ENCODE results near the gene RAPGEF4.
"Not testable (repeated sequence)": the region's sequence is repeated elsewhere in the genome, so short reads cannot be mapped to it uniquely, and the experiment has no call there.

RAPGEF4 gene

GRCh38 chr2:173010233-173010632 lies 274.6 kb downstream of the RAPGEF4 start:
- no peak for DNase-seq

DNA sequence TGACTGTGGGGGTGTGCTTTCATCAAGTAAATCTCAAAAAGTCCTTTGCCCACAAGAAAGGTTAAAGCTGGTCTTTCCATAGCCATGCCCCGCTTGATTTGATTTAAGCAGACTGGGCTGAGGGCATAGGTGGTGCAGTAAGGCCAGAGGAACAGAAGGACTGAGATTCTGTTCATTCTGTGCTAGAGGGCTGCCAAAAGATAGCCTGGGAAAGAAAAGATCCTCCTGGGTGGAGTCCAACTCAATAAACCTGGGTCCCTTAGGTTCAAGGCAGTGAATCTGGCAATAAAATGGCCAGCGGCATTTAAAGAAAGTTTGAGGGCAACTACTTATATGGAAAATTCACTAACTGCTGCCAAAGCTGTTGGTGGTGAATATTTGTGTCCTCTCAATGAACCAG lies 280.8 kb downstream of the RAPGEF4 start:
- DNase-seq = no peak

- no peak for DNase-seq
Observed at GRCh38 chr2:173017646-173018420, 282.2 kb downstream of the RAPGEF4 start.

GRCh38 chr2:173019755-173020154 lies 284.1 kb downstream of the RAPGEF4 start:
- no peak for DNase-seq

- DNase-seq = peak; percentile 33 to 57
Observed at GRCh38 chr2:173021939-173022371, 286.3 kb downstream of the RAPGEF4 start.

- DNase-seq = no peak
Observed at GRCh38 chr2:173023718-173024117, 288.1 kb downstream of the RAPGEF4 start.

GRCh38 chr2:173026479-173026878 lies 290.8 kb downstream of the RAPGEF4 start:
- DNase-seq = no peak

DNA sequence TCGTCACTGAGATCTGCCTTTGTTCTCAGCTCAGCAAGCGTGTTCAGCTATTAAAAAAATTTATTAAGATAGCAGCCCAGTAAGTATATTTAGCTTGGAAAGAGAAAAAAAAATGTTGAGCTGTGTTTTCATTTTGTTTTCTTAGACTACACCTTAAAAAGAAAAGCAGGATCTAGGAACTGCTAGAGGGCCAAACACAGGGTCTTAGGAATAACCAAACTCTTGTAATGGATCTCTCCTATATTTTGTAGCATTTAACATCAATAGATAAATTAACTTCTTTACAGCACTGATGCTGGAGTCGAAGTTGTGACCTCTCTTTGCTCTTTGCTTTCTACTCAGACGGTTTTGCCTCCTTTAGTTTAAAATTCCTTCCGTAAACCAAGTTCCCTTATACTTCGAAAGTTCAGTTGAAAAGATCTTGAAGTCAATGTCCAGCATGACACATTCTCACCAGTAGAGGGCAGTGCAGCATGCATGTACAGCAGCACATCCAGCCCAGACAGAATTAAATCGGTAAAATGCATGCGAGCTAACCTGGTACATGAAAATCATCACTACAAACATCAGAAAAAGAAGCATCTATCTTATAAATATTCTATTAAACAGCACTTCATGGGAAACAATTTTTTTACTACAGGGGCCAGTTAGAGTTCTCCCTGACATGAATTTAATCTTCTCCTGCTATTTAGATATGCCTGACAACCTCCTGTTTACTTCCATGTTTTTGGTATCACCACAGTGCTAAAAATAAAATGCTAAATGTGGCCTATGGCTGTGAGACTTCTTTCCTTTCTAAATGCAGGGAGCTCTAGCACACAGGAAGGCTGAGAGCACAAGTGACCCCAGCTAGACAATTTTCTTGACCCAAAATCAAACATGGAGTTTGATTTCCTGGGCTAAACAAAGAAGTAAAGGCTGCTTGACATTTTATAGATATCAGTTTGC lies 291.8 kb downstream of the RAPGEF4 start:
- DNase-seq = peak; percentile 96 to 97

GRCh38 chr2:173028141-173028540 lies 292.5 kb downstream of the RAPGEF4 start:
- no peak for DNase-seq

- DNase-seq = no peak
Observed at GRCh38 chr2:173028671-173029070, 293.0 kb downstream of the RAPGEF4 start.

DNA sequence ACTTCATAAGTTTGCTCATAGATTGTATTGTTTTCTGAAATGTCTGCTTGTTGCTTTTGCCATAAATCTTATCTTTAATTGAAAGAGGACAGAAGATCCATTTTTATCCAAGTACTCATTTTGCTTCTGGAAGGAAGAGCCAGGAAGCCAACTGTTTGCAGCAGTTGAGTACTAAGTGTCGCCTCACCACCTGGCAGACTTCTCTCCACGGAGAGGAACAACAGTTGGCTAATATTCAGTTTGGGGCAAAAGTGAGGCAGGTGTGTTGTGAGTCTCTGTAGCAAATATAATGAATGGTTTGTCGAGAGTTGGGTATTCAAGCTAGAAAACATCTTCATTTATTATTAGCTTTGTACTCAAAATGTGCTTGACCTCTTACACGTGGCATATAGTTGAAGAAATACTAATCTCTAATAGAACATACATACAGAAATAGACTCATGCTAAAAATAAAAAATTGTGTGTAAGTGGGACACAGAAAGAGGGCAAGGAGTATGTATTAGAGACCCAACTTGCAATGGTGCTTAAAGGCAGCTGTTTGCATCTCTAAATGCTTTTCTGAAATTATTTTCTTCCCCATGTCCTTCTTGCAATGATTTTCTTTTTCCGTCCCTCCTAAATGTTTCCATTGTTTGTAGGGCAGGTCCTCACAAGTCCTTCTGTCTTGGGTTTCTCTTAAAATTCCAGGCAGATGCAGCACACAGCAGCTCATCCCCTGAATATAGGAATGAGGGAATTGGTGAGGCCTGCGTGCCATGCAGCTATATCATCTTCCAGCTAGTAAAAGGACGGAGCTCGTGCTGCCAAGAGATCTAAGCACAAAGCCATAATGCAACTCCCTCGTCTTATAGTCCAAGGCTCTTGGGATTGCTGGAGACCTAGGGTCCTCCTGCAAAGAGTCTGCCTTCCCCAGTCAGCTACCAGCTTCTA lies 295.2 kb downstream of the RAPGEF4 start:
- DNase-seq = no peak

- DNase-seq = no peak
Observed at GRCh38 chr2:173032032-173032431, 296.4 kb downstream of the RAPGEF4 start.

- no peak for DNase-seq
Observed at GRCh38 chr2:173033084-173033483, 297.4 kb downstream of the RAPGEF4 start.

DNA sequence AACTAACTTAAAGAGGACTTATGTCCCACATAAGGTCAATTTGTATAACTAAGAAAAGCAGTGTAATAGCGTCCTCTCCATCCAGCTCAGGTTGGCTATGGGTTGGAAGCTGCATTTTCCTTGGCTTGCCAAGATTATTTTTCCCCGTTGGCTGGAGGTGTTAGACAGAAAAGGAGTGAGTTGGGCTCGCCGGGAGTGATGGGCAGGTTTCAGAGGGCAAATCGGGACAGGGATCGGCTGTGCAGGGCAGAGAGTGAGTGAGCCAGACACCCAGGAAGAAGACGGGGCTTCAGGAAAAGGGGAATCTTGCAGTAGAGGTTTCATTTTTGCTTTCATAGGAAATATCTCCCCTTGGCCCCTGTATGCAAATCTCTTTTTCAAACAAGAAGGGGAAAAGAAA lies 298.5 kb downstream of the RAPGEF4 start:
- no peak for DNase-seq

GRCh38 chr2:173037245-173038120 lies 301.8 kb downstream of the RAPGEF4 start:
- DNase-seq = no peak

- not testable (repeated sequence) for DNase-seq
Observed at GRCh38 chr2:173038257-173038656, 302.6 kb downstream of the RAPGEF4 start.

GRCh38 chr2:173040729-173041128 lies 305.1 kb downstream of the RAPGEF4 start:
- no peak for DNase-seq

DNA sequence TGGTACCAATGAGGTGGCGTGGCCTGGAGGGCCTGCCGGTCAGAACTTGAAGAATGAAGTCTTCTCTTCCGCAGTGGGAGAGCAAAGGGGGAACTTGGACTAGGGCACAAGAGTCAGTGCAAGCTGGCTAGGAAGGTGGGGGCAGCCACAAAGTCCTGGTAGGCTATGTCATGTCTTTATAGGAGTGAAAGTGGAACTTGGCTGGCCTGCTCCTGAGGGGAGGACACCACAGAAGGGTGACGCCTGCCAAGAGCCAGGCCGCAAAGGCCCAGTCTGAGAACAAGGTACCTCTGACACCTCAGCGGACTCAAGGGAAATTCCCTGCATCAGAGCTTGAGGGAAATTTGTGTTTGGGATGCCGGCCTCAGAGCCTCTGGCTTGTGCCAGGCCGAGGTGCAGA lies 307.8 kb downstream of the RAPGEF4 start:
- DNase-seq = no peak

DNA sequence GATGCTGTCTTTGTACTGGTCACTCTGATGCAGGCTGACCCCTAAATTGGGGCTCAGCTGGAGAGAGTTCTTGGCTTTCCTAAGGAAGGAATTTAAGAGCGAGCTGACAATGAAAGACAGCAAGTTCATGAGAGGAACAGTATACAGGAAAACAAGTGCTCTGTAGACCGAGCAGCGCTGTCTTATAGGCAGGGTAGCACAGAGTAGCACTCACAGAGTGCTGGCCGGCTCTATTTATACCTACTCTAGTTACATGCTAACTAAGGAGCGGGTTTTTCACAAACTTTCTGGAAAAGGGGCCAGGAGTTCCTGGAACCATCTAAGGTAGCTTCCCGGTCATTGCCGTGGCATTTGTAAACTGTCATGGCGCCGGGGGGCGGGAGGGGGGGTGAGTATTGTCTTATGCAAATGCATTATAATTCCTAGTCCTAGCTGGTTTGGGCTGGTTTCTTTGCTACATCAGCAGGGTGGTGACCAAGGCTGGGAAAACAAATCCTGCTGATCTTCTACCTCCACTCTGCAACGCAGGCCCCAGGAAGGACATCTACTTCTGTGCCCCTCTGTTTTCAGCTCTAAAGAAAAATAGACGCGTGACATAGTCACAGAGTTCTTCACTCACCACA lies 308.4 kb downstream of the RAPGEF4 start:
- DNase-seq = no peak

DNA sequence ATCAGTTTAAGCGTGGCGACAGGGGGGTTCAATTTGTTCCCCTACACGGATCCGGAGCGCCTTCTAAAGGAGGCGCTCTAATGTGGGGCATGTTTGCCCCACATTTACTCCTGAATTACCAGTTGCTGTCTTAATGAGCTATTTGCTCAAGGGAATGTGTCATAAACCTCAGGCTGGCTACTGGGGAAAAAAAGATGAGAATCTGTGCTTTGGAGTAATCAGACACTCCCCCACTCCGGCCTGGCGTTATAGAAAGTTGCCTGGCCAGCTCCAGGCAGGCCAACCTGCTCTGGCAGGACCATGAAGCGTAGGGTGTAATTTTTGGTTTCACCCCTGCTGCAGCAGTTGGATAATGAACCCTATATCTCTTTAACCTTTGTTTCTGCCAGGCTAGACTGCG lies 309.0 kb downstream of the RAPGEF4 start:
- no peak for DNase-seq

GRCh38 chr2:173045181-173045580 lies 309.5 kb downstream of the RAPGEF4 start:
- no peak for DNase-seq
